ENCODE measurements around the gene DRAXIN. TPM values are rescaled to one million over a fixed set of nuclear protein-coding genes. Genes with fewer than 3 reads are reported as not detected.

Gene DRAXIN
- total RNA-seq, 1 experiment from 2014 or later = 52.4 TPM

DNA sequence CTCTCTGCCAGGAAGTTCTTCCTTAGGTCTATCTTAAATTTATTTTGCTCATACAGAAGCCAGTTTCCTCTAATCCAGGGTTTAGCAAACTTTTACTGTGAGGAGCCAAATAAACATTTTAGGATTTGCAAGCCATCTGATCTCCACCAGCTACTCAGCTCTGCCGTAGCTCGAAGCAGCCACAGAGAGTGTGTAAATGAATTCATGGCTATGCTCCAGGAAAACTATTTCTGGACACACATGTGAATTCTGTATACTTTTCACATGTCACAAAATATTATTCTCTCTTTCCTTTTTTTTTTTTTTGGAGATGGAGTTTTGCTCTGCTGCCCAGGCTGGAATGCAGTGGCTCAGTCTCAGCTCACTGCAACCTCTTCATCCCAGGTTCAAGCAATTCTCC is 31.0 kb downstream of the DRAXIN start:
- no peak for DNase-seq
- H3K27me3 ChIP-seq (ENCODE audit: control insufficient read depth, insufficient read depth, low read length) = no peaks in the 10 kb centered on the region
- peaks cover 4% of the 10 kb centered on the region; the same call in 1 of the 2 replicates for H3K36me3 ChIP-seq (replicated peaks; ENCODE audit: control insufficient read depth, insufficient read depth, low read length)
- H3K4me3 ChIP-seq (ENCODE audit: insufficient read depth, low read depth, low read length) = no peak overlapping the region

DNA sequence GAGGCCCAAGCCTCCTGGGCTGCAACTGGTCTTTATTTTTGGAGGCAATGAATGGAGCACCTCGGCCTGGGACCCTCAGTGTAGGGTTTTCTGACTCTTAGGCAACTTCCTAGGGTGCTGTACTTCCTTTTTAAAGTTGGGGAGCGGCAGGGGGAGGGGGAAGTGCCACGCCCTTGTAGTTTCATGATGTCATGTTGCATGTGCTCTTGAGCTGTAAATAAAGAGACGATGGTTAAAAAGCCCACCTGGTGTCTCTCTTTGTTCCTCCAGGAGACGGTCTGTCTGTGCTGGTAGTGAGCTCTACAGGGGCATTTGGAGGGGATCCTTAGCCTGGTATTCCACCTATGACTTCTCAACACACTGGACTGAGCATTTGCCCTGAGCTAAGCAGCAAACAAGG is 34.1 kb downstream of the DRAXIN start:
- Histone ChIP-seq H3K27me3 (ENCODE audit: control insufficient read depth, insufficient read depth, low read length) (no peaks in the 10 kb centered on the region), H3K36me3 (replicated peaks; ENCODE audit: control insufficient read depth, insufficient read depth, low read length) (peaks cover 3% of the 10 kb centered on the region; the same call in 1 of the 2 replicates), H3K4me3 (ENCODE audit: insufficient read depth, low read depth, low read length) (no peak overlapping the region)
- peak; percentile 63 for DNase-seq

DNA sequence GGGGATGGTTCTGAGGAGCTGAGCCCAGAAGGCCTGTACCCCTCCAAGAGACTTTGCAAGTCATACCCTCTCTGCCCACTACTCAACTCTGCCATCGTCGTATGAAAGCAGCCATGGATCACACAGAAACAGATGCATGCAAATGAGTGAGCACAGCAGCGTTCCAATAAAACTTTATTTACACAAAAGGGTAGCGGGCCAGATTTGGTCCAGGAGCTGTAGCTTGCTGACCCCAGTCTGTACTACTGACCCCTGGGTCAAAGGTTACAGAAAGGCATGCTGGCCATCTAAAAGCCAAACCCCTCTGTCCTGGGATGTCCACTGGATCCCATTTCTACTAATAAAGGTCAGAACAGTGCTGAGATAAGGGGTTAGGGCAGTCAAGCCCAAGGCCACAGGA is 35.6 kb downstream of the DRAXIN start:
- H3K27me3 ChIP-seq (ENCODE audit: control insufficient read depth, insufficient read depth, low read length) = no peaks in the 10 kb centered on the region
- H3K36me3 ChIP-seq (replicated peaks; ENCODE audit: control insufficient read depth, insufficient read depth, low read length) = no peaks in the 10 kb centered on the region
- no peak for DNase-seq
- no peak overlapping the region for H3K4me3 ChIP-seq (ENCODE audit: insufficient read depth, low read depth, low read length)

GRCh38 chr1:11728126-11728806 is 36.8 kb downstream of the DRAXIN start:
- H3K27me3 ChIP-seq (ENCODE audit: control insufficient read depth, insufficient read depth, low read length) = no peaks in the 10 kb centered on the region
- H3K36me3 ChIP-seq (replicated peaks; ENCODE audit: control insufficient read depth, insufficient read depth, low read length) = no peaks in the 10 kb centered on the region
- no peak overlapping the region for H3K4me3 ChIP-seq (ENCODE audit: insufficient read depth, low read depth, low read length)
- no peak for DNase-seq

- Histone ChIP-seq H3K27me3 (ENCODE audit: control insufficient read depth, insufficient read depth, low read length) (no peaks in the 10 kb centered on the region), H3K4me3 (ENCODE audit: insufficient read depth, low read depth, low read length) (no peak overlapping the region), H3K36me3 (replicated peaks; ENCODE audit: control insufficient read depth, insufficient read depth, low read length) (no peaks in the 10 kb centered on the region)
- no peak for DNase-seq
Measured at GRCh38 chr1:11729155-11729497, 37.6 kb downstream of the DRAXIN start.

DNA sequence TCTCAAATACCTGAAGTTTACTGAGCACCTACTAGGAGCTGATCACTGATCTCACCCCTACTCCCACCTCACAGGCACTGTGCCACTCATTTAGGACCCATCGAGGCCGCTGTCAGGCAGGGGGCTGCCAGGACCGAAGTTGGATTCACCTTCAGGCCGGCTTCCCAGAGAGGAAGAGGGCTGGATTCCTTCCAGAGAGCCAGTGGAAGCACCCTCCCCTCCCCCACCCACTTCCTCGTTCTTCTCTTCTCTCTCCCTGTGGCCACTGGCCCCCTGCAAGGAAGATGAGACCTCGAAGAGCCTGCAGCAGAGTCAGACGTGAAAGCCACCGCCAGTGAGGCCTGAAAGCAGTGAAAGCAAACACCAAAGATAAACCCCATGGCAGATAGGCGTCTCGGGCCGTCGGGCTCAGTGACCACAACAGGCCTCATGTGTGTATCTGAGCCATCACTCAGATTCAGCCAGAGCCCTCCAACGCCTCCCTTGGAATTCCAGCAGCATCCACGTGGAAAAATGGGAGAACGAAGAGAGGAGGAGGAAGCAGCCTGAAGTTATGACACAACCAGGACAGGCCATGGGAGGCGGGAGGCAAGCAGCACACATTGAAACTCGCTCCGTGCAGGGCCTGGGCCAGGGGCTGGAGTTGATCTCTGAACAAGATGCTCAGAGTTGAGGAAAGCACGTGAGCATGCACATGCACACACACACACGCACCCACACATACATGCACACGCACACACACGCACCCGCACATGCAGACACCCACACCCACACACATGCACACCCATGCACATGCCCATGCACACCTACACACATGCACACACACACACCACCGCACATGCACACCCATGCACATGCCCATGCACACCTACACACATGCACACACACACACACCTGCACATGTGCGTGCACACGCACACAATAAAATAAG is 38.3 kb downstream of the DRAXIN start:
- H3K4me3 ChIP-seq (ENCODE audit: insufficient read depth, low read depth, low read length) = no peak overlapping the region
- peak; percentile 59 for DNase-seq
- H3K36me3 ChIP-seq (replicated peaks; ENCODE audit: control insufficient read depth, insufficient read depth, low read length) = no peaks in the 10 kb centered on the region
- H3K27me3 ChIP-seq (ENCODE audit: control insufficient read depth, insufficient read depth, low read length) = no peaks in the 10 kb centered on the region

- DNase-seq = no peak
- Histone ChIP-seq H3K36me3 (replicated peaks; ENCODE audit: control insufficient read depth, insufficient read depth, low read length) (no peaks in the 10 kb centered on the region), H3K27me3 (ENCODE audit: control insufficient read depth, insufficient read depth, low read length) (no peaks in the 10 kb centered on the region), H3K4me3 (ENCODE audit: insufficient read depth, low read depth, low read length) (no peak overlapping the region)
Measured at GRCh38 chr1:11730429-11730891, 39.0 kb downstream of the DRAXIN start.

GRCh38 chr1:11731691-11732283 is 40.3 kb downstream of the DRAXIN start:
- peak; percentile 91 for DNase-seq
- Histone ChIP-seq H3K4me3 (ENCODE audit: insufficient read depth, low read depth, low read length) (no peak overlapping the region), H3K36me3 (replicated peaks; ENCODE audit: control insufficient read depth, insufficient read depth, low read length) (no peaks in the 10 kb centered on the region), H3K27me3 (ENCODE audit: control insufficient read depth, insufficient read depth, low read length) (no peaks in the 10 kb centered on the region)

- Histone ChIP-seq H3K4me3 (ENCODE audit: insufficient read depth, low read depth, low read length) (no peak overlapping the region), H3K36me3 (replicated peaks; ENCODE audit: control insufficient read depth, insufficient read depth, low read length) (no peaks in the 10 kb centered on the region), H3K27me3 (ENCODE audit: control insufficient read depth, insufficient read depth, low read length) (no peaks in the 10 kb centered on the region)
- no peak for DNase-seq
Measured at GRCh38 chr1:11733306-11733705, 41.8 kb downstream of the DRAXIN start.

DNA sequence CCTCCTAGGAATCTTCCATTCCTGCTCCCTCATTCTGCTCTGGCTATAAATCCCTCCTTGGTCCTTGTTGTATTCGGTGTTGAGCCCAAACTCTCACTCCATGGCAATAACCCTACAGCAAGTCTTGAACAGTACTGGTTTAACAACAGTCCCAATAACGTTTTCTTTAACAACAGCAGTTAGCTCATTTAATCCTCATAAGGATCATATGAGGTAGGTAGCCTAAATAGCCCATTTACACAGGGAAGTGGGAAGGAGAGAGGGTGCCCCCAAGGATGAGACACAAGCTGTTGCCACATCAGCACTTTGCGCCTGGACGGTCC is 44.0 kb downstream of the DRAXIN start:
- H3K27me3 ChIP-seq (ENCODE audit: control insufficient read depth, insufficient read depth, low read length) = no peaks in the 10 kb centered on the region
- H3K4me3 ChIP-seq (ENCODE audit: insufficient read depth, low read depth, low read length) = peak overlapping the region; percentile 95
- H3K36me3 ChIP-seq (replicated peaks; ENCODE audit: control insufficient read depth, insufficient read depth, low read length) = no peaks in the 10 kb centered on the region
- no peak for DNase-seq

GRCh38 chr1:11735854-11736745 is 44.6 kb downstream of the DRAXIN start, which contains the start of gene AGTRAP:
AGTRAP (plus strand) TSS chr1:11736136; CDS start chr1:11736209, 73 bp downstream.
- Histone ChIP-seq H3K4me3 (ENCODE audit: insufficient read depth, low read depth, low read length) (peak within 1 kb of the TSS; percentile 95), H3K36me3 (replicated peaks; ENCODE audit: control insufficient read depth, insufficient read depth, low read length) (no peaks in the 10 kb centered on the region), H3K27me3 (ENCODE audit: control insufficient read depth, insufficient read depth, low read length) (no peaks in the 10 kb centered on the region)
- peak; percentile 97 for DNase-seq

GRCh38 chr1:11736746-11737639 is 45.5 kb downstream of the DRAXIN start:
- peak overlapping the region; percentile 95 for H3K4me3 ChIP-seq (ENCODE audit: insufficient read depth, low read depth, low read length)
- peak; percentile 82 for DNase-seq

GRCh38 chr1:11738096-11738495 is 46.6 kb downstream of the DRAXIN start:
- DNase-seq = no peak
- H3K4me3 ChIP-seq (ENCODE audit: insufficient read depth, low read depth, low read length) = no peak overlapping the region
- no peaks in the 10 kb centered on the region for H3K36me3 ChIP-seq (replicated peaks; ENCODE audit: control insufficient read depth, insufficient read depth, low read length)
- H3K27me3 ChIP-seq (ENCODE audit: control insufficient read depth, insufficient read depth, low read length) = no peaks in the 10 kb centered on the region

More at GRCh38 chr1:11736746-11737639, 45.5 kb downstream of the DRAXIN start:
- no peaks in the 10 kb centered on the region for H3K27me3 ChIP-seq (ENCODE audit: control insufficient read depth, insufficient read depth, low read length)
- H3K36me3 ChIP-seq (replicated peaks; ENCODE audit: control insufficient read depth, insufficient read depth, low read length) = no peaks in the 10 kb centered on the region

All from H7 (cell line).